Fibroblast of skin of left biceps (primary cell): ENCODE measurements around the gene TEX261.

Experiments
- DNase-seq, 2 experiments: peaks; one replicate each; pipeline ENCODE4 v3.0.0-alpha.2; 2013; ENCODE audit warnings: low read depth in 2 of 2

The TEX261 gene

DNA sequence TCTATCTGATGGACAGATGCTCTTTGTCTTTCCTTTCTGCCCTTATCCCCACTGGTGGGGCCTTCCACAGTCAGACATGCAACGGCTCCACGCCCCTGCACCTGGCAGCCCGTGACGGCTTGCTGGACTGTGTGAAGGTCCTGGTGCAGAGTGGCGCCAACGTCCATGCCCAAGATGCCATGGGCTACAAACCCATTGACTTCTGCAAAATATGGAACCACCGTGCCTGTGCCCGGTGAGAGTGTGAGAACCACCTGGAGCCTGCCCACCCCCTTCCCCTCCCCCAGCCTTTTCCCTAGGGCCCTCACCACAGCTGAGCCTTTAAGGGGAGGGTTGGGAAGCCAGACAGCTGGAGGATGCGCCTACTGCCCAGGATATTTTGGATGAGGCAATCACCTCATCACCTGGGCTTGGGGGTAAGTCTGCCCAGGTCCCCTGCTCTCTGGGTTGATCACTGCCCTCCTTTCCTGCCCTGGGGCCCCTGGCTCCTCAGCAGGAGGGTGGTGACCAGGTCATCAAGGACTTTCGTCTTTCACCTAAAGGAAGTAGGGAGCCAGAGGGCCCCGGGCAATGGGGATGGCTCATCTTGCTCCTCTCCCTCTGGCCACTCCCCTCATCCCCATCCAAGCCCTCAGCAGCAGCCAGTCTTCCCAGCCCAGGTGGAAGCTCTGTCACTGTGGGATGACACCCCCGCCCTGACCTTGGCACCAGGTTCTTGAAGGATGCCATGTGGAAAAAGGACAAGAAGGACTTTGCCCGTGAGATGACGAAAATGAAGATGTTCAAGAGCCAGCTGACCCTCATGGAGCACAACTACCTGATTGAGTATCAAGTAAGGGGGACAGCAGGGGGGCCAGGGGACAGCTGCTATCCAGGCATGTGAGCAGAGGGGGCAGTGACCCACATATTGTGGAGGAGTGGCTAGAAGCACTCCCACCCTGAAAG is 12.5 kb downstream of the TEX261 start:
- DNase-seq, result no peak

DNA sequence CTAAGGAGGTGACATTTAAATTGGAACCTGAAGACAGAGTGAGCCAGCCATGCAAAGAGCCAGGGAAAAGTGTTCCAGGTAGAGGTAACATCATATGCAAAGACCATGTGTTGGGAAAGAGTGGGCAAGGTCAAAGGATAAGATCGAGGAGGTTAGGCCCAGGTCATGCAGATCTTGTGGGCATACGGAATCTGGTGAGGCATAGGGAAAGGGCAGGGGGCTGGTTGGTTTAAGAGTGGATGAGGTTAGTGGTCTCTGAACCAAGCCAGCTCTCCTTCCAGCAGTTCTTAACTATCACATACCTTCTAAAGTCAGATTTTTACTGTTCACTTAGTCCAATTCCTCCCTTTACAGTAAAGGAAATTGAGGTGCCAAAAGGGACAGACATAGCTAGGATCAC is 13.3 kb downstream of the TEX261 start:
- no peak for DNase-seq

DNA sequence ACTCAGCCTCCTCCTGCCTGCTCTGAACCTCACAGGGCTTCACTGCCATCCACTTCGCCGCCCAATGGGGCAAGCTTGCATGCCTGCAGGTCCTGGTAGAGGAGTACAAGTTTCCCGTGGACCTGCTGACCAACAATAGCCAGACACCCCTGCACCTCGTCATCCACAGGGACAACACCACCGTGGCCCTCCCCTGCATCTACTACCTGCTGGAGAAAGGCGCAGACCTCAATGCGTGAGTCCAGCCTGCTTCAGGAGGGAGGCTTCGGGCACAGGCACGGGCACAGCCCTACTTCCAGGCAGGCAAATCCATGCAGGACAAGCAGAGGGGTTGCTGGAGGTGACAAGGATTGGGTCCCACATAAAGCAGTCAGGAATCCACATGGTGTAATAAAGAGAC is 15.0 kb downstream of the TEX261 start:
- no peak for DNase-seq

DNA sequence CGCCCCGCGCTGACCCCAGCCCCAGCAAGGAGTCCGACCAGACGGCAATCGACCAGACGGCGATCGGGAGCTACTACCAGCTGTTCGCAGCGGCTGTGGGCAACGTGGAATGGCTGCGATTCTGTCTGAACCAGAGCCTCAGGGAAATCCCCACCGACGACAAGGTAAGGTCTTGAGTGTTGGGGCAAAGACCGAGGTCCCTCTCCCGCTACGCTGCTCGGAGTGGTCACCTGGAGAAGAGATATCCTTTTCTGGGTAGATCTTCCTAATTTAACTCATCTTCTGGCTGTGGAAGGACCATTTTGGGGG is 15.5 kb downstream of the TEX261 start:
- no peak for DNase-seq

DNA sequence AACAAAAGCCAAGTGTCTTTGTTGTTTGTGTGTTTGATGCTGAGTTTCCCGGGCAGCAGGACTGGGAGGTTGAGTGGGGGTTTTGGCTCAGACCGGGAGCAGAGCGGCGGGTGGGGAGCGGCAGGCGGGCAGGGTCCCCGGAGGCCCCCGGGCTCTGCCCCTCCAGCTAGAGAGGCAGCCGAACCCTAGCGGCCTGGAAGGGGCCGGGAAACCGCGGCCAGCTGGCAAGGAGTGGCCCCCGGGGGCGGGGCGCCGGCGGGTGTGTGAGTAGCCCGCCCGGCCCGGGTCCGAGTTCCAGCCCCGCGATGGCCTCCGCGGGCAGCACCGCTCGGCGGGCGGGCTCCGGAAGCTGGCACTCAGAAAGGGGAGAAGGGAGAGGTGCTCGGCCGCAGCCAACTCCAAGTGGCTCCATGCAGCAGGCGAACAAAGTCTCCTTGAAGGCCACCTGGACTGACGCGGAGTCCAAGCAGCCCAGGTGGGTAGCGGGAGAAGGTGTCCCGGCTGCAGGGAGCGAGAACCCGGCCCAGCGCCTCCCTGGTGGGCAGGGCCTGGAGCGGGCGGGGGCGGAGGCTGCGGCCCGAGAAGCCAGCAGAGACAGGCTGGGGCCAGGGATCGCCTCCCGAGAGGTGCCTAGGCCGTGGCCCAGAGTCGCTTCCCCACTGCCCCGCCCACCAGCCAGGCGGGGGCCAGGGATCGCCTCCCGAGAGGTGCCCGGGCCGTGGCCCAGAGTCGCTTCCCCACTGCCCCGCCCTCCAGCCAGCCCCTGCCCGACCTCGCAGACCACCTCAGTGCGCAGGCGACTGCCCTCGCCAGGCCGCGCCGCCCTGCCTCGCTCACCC is 16.1 kb downstream of the TEX261 start, which contains the start of gene ANKRD53:
Gene ANKRD53, plus strand, starts transcription at position 290 of the 839 bp plus-strand sequence. Its CDS starts 16 bp downstream, at position 306.
- DNase-seq, result no peak

DNA sequence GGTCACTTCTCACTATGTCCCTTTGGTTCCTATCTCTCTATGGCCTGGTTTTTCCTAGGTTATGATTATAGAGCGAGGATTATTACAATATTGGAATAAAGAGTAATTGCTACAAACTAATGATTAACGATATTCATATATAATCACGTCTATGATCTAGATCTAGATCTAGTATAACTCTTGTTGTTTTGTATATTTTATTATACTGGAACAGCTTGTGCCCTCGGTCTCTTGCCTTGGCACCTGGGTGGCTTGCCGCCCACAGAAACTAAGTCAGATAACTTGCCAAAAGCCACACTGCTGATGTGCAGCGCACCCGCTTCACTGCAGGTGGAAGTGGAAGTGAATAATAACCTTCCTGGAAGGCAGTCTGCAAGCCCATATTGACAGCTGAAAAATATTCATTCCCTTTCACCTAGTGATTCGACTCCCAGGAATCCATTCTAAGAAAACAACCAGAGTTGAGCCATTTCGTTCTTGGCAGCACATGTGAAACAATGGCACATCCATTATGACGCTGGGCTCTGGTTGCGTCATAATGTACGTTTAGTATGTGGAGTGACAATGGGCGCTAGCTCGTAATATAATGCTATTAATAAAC is 17.0 kb downstream of the TEX261 start:
- DNase-seq, result peak; percentile 45 to 53

DNA sequence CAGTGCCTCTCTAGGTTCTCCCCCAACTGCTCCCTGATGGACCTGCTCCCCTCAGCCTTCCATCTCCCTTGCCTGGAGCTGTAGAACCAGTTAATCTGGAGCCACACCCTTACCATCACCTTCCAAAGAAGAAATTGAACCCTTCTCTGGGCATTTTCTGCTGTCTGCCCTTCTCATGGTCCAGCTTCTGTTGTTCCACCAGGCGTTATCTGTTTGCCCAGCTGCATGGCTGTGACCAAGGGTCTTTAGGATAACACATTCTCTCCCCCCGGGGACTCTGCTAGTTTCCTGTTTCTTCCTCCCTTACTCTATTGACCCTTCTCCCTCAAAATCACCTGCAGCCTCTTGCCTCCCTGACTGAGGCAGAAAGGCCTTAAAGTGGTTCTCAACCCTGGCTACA is 19.4 kb downstream of the TEX261 start:
- no peak for DNase-seq

DNA sequence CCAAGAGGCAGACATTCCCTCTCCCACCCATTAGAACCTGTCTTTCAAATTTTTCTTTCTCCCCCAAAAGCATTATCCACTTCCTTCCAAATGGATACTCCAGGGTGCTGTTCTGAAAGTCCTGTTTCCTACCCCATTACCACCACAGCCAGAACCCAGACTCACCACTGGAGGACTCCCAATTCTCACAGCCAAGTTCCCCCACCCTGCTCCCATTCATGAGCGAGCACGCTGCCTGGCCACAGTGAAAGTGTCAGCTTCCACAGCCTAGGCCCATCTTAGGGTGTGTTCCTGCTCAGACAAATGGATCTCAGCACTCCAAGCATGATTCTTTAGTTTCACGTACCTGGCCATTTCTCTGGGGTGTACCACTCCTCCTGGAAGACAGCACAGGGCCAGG is 20.1 kb downstream of the TEX261 start:
- no peak for DNase-seq

DNA sequence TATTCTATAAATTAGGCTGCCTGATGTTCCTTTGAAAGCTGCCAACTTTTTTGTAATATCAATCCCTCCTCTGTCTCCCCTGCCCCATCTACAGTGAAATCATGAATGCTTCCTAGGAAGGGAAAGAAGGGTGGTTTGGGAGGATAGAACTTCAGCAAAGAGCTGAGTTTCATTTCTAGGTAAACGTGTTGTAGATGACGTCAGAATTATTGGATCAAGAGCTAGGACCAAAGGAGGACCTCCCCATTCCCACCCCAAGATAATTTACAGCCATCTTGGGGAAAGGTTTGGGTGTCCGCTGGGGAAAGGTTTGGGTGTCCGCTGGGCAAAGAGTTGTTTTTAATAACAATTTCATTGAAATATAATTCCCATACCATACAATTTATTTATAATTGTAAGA is 27.5 kb downstream of the TEX261 start:
- DNase-seq, result no peak

DNA sequence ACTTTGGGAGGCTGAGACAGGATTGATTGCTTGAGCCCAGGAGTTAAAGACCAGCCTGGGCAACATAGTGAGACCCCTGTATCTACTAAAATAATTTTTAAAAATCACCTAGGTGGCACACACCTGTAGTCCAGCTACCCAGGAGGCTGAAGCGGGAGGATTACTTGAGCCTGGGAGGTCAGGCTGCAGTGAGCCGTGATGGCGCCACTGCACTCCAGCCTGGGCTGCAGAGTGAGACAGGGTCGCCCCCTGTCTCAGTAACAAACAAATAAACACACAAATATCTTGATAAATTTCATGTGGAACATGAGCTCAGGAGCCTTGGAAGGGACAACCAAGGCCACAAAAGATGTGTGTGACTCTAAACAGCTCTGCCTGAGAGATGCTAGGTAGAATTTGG is 28.0 kb downstream of the TEX261 start:
- DNase-seq, result no peak

DNA sequence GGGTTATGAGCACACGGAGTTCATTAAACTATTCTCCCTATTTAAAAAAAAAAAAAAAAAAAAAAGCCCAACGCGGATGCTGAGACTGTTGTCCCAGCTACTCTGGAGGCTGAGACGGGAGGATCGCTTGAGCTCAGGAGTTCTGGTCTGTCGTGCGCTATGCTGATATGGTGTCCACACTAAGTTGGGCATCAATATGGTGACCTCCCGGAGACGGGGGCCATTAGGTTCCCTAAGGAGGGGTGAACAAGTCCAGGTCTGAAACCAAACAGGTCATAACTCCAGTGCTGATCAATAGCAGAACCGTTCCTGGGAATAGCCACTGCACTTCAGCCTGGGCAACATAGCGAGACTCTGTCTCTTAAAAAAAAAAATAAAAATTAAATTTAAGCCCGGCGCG is 29.2 kb downstream of the TEX261 start:
- DNase-seq, result no peak

DNA sequence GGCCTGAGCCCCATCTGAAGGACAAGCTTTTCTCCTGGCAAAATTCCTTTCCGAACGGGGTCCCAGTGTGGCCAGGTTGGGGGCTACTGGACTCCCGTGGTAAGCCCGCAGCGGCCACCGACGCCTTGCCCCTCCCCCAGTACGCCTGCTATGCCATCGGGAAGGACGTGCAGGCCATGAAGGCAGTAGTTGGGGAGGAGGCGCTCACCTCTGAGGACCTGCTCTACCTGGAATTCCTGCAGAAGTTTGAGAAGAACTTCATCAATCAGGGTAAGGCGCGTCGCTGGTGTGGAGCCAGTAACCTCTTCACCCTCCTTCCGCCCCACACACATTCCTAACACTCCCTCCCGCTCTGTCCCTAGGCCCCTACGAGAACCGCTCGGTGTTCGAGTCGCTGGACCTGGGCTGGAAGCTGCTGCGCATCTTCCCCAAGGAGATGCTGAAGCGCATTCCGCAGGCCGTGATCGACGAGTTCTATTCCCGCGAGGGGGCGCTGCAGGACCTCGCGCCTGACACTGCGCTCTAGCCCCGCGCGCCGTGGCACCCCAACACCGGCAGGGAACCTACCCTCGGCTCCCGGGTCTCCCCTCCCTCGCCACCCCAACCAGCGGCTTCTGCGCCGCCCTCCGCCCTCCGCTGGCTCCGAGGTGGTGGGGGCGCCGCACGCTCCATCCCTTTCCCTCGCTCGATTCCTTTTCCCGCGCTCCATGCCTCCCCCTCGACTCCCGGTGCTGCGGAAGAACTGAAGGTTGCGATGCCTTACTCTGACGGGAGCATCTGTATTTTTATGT is 29.9 kb downstream of the TEX261 start:
- DNase-seq, result no peak

DNA sequence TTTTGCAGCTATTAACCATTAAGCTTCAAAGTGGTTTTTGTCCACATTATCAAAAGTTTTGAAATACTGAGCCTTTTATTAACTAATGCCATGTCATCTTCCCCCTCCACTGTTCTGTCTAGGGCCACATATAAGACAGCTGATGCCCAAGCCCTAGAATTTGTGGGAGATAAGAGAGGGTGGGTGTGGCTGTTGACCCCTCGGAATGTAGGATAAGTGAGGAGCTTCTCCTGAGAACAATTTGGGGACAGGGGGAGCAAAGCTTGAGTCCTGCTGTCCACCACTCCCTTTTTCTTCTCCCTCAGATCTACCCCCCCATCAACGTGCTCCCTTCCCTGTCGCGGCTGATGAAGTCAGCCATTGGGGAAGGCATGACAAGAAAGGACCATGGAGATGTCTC is 30.5 kb downstream of the TEX261 start:
- no peak for DNase-seq

DNA sequence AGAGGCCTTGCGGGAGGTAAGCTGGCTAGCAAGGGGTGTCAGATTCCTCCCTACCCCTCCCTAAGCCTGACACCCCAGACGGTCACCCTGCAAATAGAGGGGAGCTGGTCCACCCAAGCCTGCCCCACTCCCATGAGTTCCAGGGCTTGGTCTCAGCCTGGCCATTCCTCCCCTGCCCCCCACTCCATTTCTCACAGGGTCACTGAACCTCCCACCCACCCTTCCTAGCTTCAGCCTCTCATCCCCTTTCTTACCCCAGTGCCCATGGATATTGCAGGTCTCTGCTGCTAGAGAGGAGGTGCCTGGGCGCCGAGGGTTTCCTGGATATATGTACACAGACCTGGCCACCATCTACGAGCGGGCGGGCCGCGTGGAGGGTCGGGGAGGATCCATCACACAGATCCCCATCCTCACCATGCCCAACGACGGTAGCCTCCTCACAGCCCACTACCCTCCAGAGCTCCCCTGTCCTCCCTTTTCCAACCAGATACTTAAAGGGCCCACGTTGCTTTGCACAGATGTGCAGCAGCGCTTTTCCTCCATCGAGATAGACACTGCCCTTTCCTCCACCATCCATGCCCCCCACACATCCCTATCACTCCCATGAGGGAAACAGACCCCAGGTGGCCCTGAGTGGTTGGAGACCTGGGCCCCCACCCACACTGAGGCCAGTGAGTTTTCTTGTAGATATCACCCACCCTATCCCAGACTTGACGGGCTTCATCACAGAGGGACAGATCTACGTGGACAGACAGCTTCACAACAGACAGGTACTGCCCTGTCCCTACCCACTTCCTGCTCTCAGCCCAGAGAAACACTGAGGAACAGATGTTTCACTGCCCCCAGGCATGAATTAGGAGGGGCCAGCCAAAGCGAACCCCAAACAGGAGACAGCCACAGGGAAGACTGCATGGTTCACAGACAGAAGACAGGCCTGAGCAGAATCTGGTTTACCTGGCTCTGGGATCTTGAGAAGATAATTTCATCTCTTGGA is 31.5 kb downstream of the TEX261 start:
- no peak for DNase-seq

DNA sequence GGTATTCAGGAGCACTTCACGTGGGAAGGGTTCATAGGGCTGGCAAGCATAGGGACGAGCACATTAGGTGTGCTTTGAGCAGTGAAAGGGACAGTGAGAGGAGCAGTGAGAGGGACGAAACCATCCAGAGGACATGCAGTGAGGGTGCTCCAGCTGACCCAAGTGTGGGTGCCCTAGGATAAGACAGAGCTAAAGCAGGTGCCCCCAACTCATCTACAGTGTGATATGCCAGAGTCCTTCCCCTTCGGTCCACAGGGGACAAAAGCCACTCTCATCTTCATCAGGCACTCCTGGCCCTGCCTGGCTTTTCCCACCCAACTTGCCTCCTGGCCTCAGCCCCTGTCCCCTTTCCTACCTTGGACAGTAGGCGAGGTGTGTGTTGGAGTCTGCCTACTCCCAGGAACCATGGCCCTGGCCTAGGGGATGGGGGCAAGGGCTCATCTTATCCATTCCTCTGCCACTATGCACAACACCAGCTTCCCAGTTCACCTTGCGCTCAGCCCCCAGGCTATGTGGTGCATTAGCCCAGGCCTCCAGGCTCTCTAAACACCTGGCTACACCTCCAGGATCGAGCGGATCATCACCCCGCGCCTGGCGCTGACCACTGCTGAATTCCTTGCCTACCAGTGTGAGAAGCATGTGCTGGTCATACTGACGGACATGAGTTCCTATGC is 32.3 kb downstream of the TEX261 start:
- no peak for DNase-seq

DNA sequence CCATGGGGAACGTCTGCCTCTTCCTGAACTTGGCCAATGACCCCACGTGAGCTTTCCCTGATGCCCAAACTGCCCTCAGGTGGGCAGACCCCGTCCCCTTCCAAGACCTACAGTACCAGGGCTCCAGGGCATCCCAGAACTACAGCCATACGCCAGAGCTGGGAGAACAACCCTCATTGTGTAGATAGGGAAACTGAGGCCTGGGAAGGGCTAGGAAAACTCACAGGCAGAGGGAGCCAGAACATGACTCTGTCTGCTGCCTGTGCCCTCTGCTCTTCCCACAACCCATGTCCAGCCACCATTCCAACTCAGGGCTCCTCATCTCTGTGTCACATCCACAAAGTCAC is 33.1 kb downstream of the TEX261 start:
- no peak for DNase-seq

DNA sequence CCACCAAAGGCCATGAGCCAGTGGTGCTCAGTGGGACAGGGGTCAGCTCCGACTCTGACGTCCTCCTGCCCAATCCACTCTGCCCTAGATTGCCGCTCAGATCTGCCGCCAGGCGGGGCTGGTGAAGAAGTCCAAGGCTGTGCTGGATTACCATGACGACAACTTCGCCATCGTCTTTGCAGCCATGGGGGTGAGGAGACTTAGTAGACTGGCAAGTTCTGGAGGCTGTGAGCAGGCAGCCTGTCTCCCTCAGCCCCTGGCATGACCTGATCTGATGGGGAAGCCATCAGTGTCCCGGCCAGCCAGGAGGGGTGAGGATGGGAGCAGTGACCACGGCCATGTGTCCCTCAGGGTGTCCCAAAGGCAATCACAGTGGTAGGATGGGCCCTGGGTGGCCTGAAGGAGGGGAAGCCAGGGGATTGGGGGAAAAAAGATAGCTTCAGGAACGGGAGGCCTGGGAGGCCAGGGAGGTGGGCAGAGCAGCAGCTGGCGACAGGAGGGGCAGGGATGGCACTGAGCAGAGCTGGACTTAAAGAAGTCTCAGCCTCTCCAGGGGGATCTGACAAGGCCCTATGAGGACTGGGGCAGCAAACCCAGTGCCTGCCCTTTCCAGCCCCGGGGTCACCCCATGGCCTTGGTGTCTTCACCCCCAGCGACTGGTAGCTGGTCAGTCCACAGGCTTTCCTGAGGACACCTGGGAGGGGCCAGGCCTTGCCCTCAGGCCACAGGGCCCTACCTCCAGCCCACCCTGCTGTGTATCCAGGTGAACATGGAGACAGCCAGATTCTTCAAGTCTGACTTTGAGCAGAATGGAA is 33.6 kb downstream of the TEX261 start:
- DNase-seq, result no peak

DNA sequence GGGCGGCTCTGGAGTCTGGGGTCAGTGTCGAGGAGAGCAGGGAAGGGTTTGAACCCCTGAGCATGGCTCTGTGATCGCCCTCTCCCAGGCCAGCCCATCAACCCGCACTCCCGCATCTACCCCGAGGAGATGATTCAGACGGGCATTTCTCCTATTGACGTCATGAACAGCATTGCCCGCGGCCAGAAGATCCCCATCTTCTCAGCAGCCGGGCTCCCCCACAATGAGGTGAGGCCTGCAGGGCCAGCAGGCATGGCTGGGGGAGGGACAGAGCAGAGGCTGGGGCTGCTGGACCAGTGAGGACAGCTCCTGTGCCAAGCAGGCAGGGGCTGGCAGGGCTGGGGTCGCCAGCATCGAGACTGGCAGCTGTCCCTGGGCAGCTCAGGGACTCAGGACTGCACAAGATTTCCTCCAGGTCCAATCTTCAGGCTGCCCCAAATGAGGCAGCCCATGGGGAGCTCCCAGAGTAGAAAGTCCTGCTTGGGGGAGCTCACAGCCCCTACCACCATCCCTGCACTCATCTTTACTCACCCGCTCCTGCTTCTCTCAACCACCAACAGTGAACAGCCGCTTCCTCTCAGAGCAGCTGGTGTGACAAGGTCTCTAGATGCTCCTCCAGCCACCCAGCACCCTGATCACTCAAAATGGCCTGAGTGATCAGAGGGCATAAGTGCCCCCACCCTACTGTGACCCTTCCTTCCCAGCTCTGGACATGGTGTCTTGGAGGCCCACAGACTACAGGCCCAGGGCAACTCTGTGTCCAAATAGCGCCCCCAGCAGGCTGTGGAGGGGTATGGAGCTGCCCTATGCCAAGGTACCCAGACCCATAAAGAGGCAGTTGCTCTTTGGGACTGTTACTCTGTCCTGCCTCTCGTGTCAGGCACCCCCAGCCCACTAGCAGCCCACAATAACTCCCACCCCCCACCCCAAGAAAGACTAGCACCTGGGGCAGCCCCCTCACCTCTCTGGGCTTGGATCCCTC is 34.5 kb downstream of the TEX261 start:
- DNase-seq, result no peak
